ENCODE data around the gene WDR76.
"Not testable (repeated sequence)": the region's sequence is repeated elsewhere in the genome, so short reads cannot be mapped to it uniquely, and the experiment has no call there.

The WDR76 gene

GRCh38 chr15:43832485-43832884, 5.7 kb downstream of the WDR76 start:
- not testable (repeated sequence) for DNase-seq, H3K27me3 Mint-ChIP-seq, H3K27ac Mint-ChIP-seq, ATAC-seq, H3K9me3 Mint-ChIP-seq, H3K4me3 Mint-ChIP-seq
- peaks cover 52% of the 10 kb centered on the region for H3K4me1 Mint-ChIP-seq

GRCh38 chr15:43845421-43845820, 18.6 kb downstream of the WDR76 start:
- Mint-ChIP-seq H3K27me3 (no peaks in the 10 kb centered on the region), H3K4me1 (no peaks in the 10 kb centered on the region), H3K27ac (no peak overlapping the region), H3K4me3 (no peak overlapping the region), H3K9me3 (no peaks in the 10 kb centered on the region)
- DNase-seq: no peak
- ATAC-seq: no peak

GRCh38 chr15:43851251-43851650, 24.4 kb downstream of the WDR76 start:
- ATAC-seq (no peak), DNase-seq (no peak)
- no peaks in the 10 kb centered on the region for H3K4me1 Mint-ChIP-seq
- H3K27me3 Mint-ChIP-seq: no peaks in the 10 kb centered on the region
- no peak overlapping the region for H3K4me3 Mint-ChIP-seq
- no peaks in the 10 kb centered on the region for H3K9me3 Mint-ChIP-seq
- H3K27ac Mint-ChIP-seq: no peak overlapping the region

- no peak overlapping the region for H3K27ac Mint-ChIP-seq
- H3K4me1 Mint-ChIP-seq: no peaks in the 10 kb centered on the region
- ATAC-seq: no peak
- H3K4me3 Mint-ChIP-seq: no peak overlapping the region
- H3K9me3 Mint-ChIP-seq: no peaks in the 10 kb centered on the region
- H3K27me3 Mint-ChIP-seq: no peaks in the 10 kb centered on the region
- no peak for DNase-seq
Observed at GRCh38 chr15:43852607-43853006, 25.8 kb downstream of the WDR76 start.

- Mint-ChIP-seq H3K4me1 (no peaks in the 10 kb centered on the region), H3K4me3 (no peak overlapping the region), H3K9me3 (no peaks in the 10 kb centered on the region), H3K27ac (no peak overlapping the region), H3K27me3 (no peaks in the 10 kb centered on the region)
- DNase-seq (no peak), ATAC-seq (no peak)
Observed at GRCh38 chr15:43854801-43855200, 28.0 kb downstream of the WDR76 start.

GRCh38 chr15:43859546-43859945, 32.7 kb downstream of the WDR76 start:
- H3K4me1 Mint-ChIP-seq: no peaks in the 10 kb centered on the region

GRCh38 chr15:43866636-43867035, 39.8 kb downstream of the WDR76 start:
- not testable (repeated sequence) for H3K27ac Mint-ChIP-seq, H3K27me3 Mint-ChIP-seq, H3K9me3 Mint-ChIP-seq, H3K4me1 Mint-ChIP-seq, DNase-seq, ATAC-seq, H3K4me3 Mint-ChIP-seq

More at GRCh38 chr15:43859546-43859945, 32.7 kb downstream of the WDR76 start:
- no peak overlapping the region for H3K27ac Mint-ChIP-seq
- no peak for DNase-seq
- no peak overlapping the region for H3K4me3 Mint-ChIP-seq
- no peaks in the 10 kb centered on the region for H3K9me3 Mint-ChIP-seq
- ATAC-seq: no peak
- H3K27me3 Mint-ChIP-seq: no peaks in the 10 kb centered on the region

GRCh38 chr15:43867096-43867495, 40.3 kb downstream of the WDR76 start:
- Mint-ChIP-seq H3K4me3 (no peak overlapping the region), H3K27me3 (no peaks in the 10 kb centered on the region)

GRCh38 chr15:43868406-43868805, 41.6 kb downstream of the WDR76 start:
- no peak overlapping the region for H3K4me3 Mint-ChIP-seq
- DNase-seq (no peak), ATAC-seq (no peak)
- no peak overlapping the region for H3K27ac Mint-ChIP-seq
- H3K9me3 Mint-ChIP-seq: no peaks in the 10 kb centered on the region
- no peaks in the 10 kb centered on the region for H3K4me1 Mint-ChIP-seq
- no peaks in the 10 kb centered on the region for H3K27me3 Mint-ChIP-seq

More at GRCh38 chr15:43867096-43867495, 40.3 kb downstream of the WDR76 start:
- Mint-ChIP-seq H3K4me1 (no peaks in the 10 kb centered on the region), H3K27ac (no peak overlapping the region), H3K9me3 (no peaks in the 10 kb centered on the region)
- no peak for ATAC-seq
- no peak for DNase-seq

GRCh38 chr15:43871835-43872234, 45.0 kb downstream of the WDR76 start:
- no peak overlapping the region for H3K27ac Mint-ChIP-seq
- no peaks in the 10 kb centered on the region for H3K9me3 Mint-ChIP-seq
- no peaks in the 10 kb centered on the region for H3K27me3 Mint-ChIP-seq
- DNase-seq: no peak
- ATAC-seq: no peak
- H3K4me3 Mint-ChIP-seq: no peak overlapping the region
- no peaks in the 10 kb centered on the region for H3K4me1 Mint-ChIP-seq

GRCh38 chr15:43872416-43873020, 45.7 kb downstream of the WDR76 start:
- H3K4me1 Mint-ChIP-seq: no peaks in the 10 kb centered on the region

GRCh38 chr15:43873651-43874050, 46.8 kb downstream of the WDR76 start:
- ATAC-seq (no peak), DNase-seq (no peak)
- H3K4me1 Mint-ChIP-seq: no peaks in the 10 kb centered on the region
- no peak overlapping the region for H3K27ac Mint-ChIP-seq
- no peak overlapping the region for H3K4me3 Mint-ChIP-seq
- no peaks in the 10 kb centered on the region for H3K9me3 Mint-ChIP-seq
- H3K27me3 Mint-ChIP-seq: no peaks in the 10 kb centered on the region

More at GRCh38 chr15:43872416-43873020, 45.7 kb downstream of the WDR76 start:
- ATAC-seq (no peak), DNase-seq (no peak)
- H3K4me3 Mint-ChIP-seq: no peak overlapping the region
- H3K9me3 Mint-ChIP-seq: no peaks in the 10 kb centered on the region
- H3K27ac Mint-ChIP-seq: no peak overlapping the region
- no peaks in the 10 kb centered on the region for H3K27me3 Mint-ChIP-seq

GRCh38 chr15:43876872-43877271, 50.1 kb downstream of the WDR76 start:
- Mint-ChIP-seq H3K9me3 (no peaks in the 10 kb centered on the region), H3K4me1 (no peaks in the 10 kb centered on the region), H3K27ac (no peak overlapping the region), H3K4me3 (no peak overlapping the region), H3K27me3 (no peaks in the 10 kb centered on the region)
- DNase-seq: no peak
- no peak for ATAC-seq

- Mint-ChIP-seq H3K9me3 (no peaks in the 10 kb centered on the region), H3K27me3 (no peaks in the 10 kb centered on the region), H3K4me3 (no peak overlapping the region), H3K27ac (peak overlapping the region in 1 of 2 donors; percentile 71), H3K4me1 (no peaks in the 10 kb centered on the region)
- no peak for ATAC-seq
- DNase-seq: no peak
Observed at GRCh38 chr15:43877371-43877770, 50.6 kb downstream of the WDR76 start.

GRCh38 chr15:43878446-43878845, 51.6 kb downstream of the WDR76 start:
- no peaks in the 10 kb centered on the region for H3K27me3 Mint-ChIP-seq
- H3K4me1 Mint-ChIP-seq: no peaks in the 10 kb centered on the region
- H3K4me3 Mint-ChIP-seq: no peak overlapping the region
- DNase-seq (no peak), ATAC-seq (no peak)
- no peaks in the 10 kb centered on the region for H3K9me3 Mint-ChIP-seq
- no peak overlapping the region for H3K27ac Mint-ChIP-seq

- DNase-seq (no peak), ATAC-seq (no peak)
- peak overlapping the region in 1 of 2 donors; percentile 80 for H3K27ac Mint-ChIP-seq
- H3K4me1 Mint-ChIP-seq: no peaks in the 10 kb centered on the region
- no peaks in the 10 kb centered on the region for H3K27me3 Mint-ChIP-seq
- H3K4me3 Mint-ChIP-seq: no peak overlapping the region
- no peaks in the 10 kb centered on the region for H3K9me3 Mint-ChIP-seq
Observed at GRCh38 chr15:43879386-43880355, 52.9 kb downstream of the WDR76 start.
